CD8-positive, alpha-beta memory T cell (primary cell): ENCODE results near the gene ZCWPW2. TPM values are rescaled to one million over a fixed set of nuclear protein-coding genes. Genes with fewer than 3 reads are reported as not detected.

Experiments
- CTCF ChIA-PET: fragments of 350-600 bp; sonication (Branson Sonifier 250); formaldehyde crosslinking; loops from one replicate; lab custom pipeline; 2021; ENCODE audit warnings: antibody characterized with exemption; lab: Charles Lee
- POLR2A ChIA-PET: fragments of 350-600 bp; sonication (Branson Sonifier 250); formaldehyde crosslinking; loops from one replicate; lab custom pipeline; 2021; ENCODE audit warnings: antibody characterized with exemption; lab: Charles Lee
- DNase-seq, 5 donors: peaks; one replicate each; pipeline versions ENCODE4 v3.0.0 to v3.0.0-alpha.2; 2020 to 2022; ENCODE audit warnings: mixed read lengths in 1 of 5
- H3K27ac ChIP-seq: one replicate; pipeline ENCODE4 v1.7.0; 2013; ENCODE audit warnings: low read depth, mild to moderate bottlenecking, low read length, moderate library complexity
- H3K27me3 ChIP-seq: 2 replicates; pipeline ENCODE4 v1.7.0; 2013; ENCODE audit warnings: low read length, mild to moderate bottlenecking; ENCODE audit not compliant: insufficient read depth, poor library complexity, severe bottlenecking
- H3K36me3 ChIP-seq: 2 replicates; pipeline ENCODE4 v1.7.0; 2013; ENCODE audit warnings: mild to moderate bottlenecking, low read length, moderate library complexity; ENCODE audit not compliant: insufficient read depth
- H3K4me1 ChIP-seq: 2 replicates; pipeline ENCODE4 v1.7.0; 2013; ENCODE audit warnings: mild to moderate bottlenecking, low read length, moderate library complexity; ENCODE audit not compliant: insufficient read depth
- H3K4me3 ChIP-seq: 2 replicates; pipeline ENCODE4 v1.7.0; 2013; ENCODE audit warnings: mild to moderate bottlenecking, low read length
- H3K9me3 ChIP-seq: 2 replicates; pipeline ENCODE4 v1.7.0; 2013; ENCODE audit warnings: mild to moderate bottlenecking, low read length
- H3K27ac Mint-ChIP-seq, 8 donors: one replicate each; pipeline ENCODE4 v1.8.0; 2020 to 2021; ENCODE audit warnings: mixed read lengths in 8 of 8, mild to moderate bottlenecking in 6 of 8, inconsistent platforms in 3 of 8, moderate library complexity in 3 of 8
- H3K27me3 Mint-ChIP-seq, 2 donors: one replicate each; pipeline ENCODE4 v1.8.0; 2020 to 2021; ENCODE audit warnings: mixed read lengths in 2 of 2, mild to moderate bottlenecking in 1 of 2, moderate library complexity in 1 of 2
- H3K36me3 Mint-ChIP-seq, 3 donors: one replicate each; pipeline ENCODE4 v1.8.0; 2020 to 2021; ENCODE audit warnings: mixed read lengths in 3 of 3, inconsistent platforms in 1 of 3, mild to moderate bottlenecking in 1 of 3
- H3K4me1 Mint-ChIP-seq, 3 donors: one replicate each; pipeline ENCODE4 v1.8.0; 2020 to 2021; ENCODE audit warnings: mixed read lengths in 3 of 3, inconsistent platforms in 1 of 3, mild to moderate bottlenecking in 1 of 3
- H3K4me3 Mint-ChIP-seq, 7 donors: one replicate each; pipeline ENCODE4 v1.8.0; 2020 to 2021; ENCODE audit warnings: mixed read lengths in 7 of 7, mild to moderate bottlenecking in 6 of 7, moderate library complexity in 4 of 7, inconsistent platforms in 2 of 7
- H3K9me3 Mint-ChIP-seq, 5 donors: one replicate each; pipeline ENCODE4 v1.8.0; 2020 to 2022; ENCODE audit warnings: mixed read lengths in 5 of 5, mild to moderate bottlenecking in 3 of 5, moderate library complexity in 2 of 5, inconsistent platforms in 1 of 5
- polyA plus RNA-seq: library from polyadenylated mRNA; unstranded; fragments of 300-500 nt; fragmentation: Illumina TruSeq; gene quantifications from one replicate; pipeline ENCODE4 v1.2.3, GENCODE V29; 2021
- total RNA-seq, 2 experiments: library from RNA; stranded (reverse); gene quantifications; one replicate each; pipeline ENCODE4 v1.2.3, GENCODE V29; 2021

ZCWPW2 gene
- total and polyA plus RNA-seq, 3 experiments from 2014 or later, result 0.20 to 0.66 (median 0.27) TPM

DNA sequence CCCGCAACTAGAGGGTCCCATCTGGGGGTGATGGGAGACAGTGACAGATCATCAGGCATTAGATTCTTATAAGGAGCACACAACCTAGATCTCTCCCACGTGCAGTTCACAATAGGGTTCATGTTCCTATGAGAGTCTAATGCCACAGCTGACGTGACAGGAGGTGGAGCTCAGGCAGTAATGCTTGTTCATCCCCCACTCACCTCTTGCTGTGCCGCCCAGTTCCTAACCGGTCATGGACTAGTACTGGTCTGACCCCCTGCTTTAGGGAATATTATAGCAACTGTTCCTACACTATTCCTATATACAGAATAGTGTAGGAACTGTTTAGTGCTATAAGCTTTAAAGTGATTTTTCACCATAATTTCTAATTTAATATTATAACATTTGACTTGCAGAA lies 128.2 kb downstream of the ZCWPW2 start:
- no peaks in the 10 kb centered on the region for H3K9me3 ChIP-seq
- H3K27ac ChIP-seq, result no peak overlapping the region
- no peak for DNase-seq
- H3K27me3 ChIP-seq, result no peaks in the 10 kb centered on the region
- H3K9me3 Mint-ChIP-seq, result peaks cover 0 to 4% (median 0%) of the 10 kb centered on the region in 5 donors
- peaks cover 0 to under 1% (median 0%) of the 10 kb centered on the region in 3 donors for H3K36me3 Mint-ChIP-seq
- H3K27me3 Mint-ChIP-seq, result peaks cover 0 to 2% of the 10 kb centered on the region in 2 donors
- no peak overlapping the region for H3K27ac Mint-ChIP-seq
- H3K4me3 ChIP-seq, result no peak overlapping the region
- POLR2A ChIA-PET, result no interaction called here
- CTCF ChIA-PET, result no interaction called here
- H3K36me3 ChIP-seq, result no peaks in the 10 kb centered on the region
- H3K4me1 ChIP-seq, result no peaks in the 10 kb centered on the region
- H3K4me1 Mint-ChIP-seq, result no peaks in the 10 kb centered on the region
- no peak overlapping the region for H3K4me3 Mint-ChIP-seq

DNA sequence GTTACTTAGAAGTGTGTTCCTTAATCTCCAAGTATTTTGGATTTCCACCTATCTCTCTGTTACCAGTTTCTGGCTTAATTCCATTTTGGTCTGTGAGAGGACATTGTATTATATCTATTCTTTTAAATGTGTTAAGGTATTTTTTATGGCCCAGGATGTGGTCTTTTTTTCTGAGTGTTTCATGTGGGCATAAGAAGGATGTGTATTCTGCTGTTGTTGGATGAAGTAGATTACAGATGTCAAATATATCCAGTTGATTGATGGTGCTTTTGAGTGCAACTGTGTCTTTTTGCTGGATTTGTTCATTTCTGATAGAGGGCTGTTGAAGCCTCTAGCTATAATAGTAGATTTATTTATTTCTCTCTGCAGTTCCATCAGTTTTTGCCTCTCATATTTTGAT lies 136.6 kb downstream of the ZCWPW2 start:
- POLR2A ChIA-PET, result no interaction called here
- Mint-ChIP-seq H3K9me3 (peaks cover 5 to 37% (median 14%) of the 10 kb centered on the region in 5 donors), H3K4me3 (no peak overlapping the region), H3K27ac (peak overlapping the region in 1 of 8 donors; percentile 19), H3K27me3 (peaks cover 0 to 4% of the 10 kb centered on the region in 2 donors), H3K4me1 (peaks cover 2 to 7% (median 3%) of the 10 kb centered on the region in 3 donors), H3K36me3 (peaks cover 0 to 27% (median 2%) of the 10 kb centered on the region in 3 donors)
- Histone ChIP-seq H3K36me3 (no peaks in the 10 kb centered on the region), H3K4me1 (no peaks in the 10 kb centered on the region), H3K27me3 (no peaks in the 10 kb centered on the region), H3K27ac (no peak overlapping the region), H3K9me3 (no peaks in the 10 kb centered on the region), H3K4me3 (no peak overlapping the region)
- no peak for DNase-seq
- CTCF ChIA-PET, result interaction anchor here (0.7 kb wide), 1 partner anchor 103 kb away, joined by 3 read pairs; no protein-coding TSS in a partner anchor

DNA sequence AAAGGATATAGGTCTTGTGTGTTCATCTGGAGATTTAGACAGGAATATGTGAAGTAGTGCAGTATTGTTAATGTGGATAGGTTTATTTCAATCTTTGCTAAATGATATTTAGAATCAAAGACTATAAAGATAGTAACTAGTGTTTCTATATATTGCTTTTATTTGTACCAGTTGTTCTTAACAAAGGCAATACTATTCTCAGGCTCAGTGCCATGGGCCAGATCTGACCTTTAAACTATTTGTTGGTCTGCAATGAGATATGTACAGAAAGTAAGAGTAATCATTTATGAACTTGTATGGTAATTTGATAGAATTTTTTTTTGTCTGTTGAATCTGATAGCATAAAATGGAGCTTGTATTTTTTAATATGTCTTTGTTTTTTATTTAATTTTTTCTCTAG lies 146.8 kb downstream of the ZCWPW2 start:
- H3K9me3 Mint-ChIP-seq, result peaks cover 0 to 4% (median 0%) of the 10 kb centered on the region in 5 donors
- H3K27ac Mint-ChIP-seq, result no peak overlapping the region
- no peaks in the 10 kb centered on the region for H3K4me1 Mint-ChIP-seq
- no peaks in the 10 kb centered on the region for H3K27me3 Mint-ChIP-seq
- no peak overlapping the region for H3K27ac ChIP-seq
- no peak for DNase-seq
- ChIA-PET POLR2A (no interaction called here), CTCF (no interaction called here)
- no peaks in the 10 kb centered on the region for H3K9me3 ChIP-seq
- H3K36me3 Mint-ChIP-seq, result no peaks in the 10 kb centered on the region
- H3K4me3 Mint-ChIP-seq, result no peak overlapping the region
- no peaks in the 10 kb centered on the region for H3K36me3 ChIP-seq
- H3K4me3 ChIP-seq, result no peak overlapping the region
- H3K4me1 ChIP-seq, result no peaks in the 10 kb centered on the region
- no peaks in the 10 kb centered on the region for H3K27me3 ChIP-seq

DNA sequence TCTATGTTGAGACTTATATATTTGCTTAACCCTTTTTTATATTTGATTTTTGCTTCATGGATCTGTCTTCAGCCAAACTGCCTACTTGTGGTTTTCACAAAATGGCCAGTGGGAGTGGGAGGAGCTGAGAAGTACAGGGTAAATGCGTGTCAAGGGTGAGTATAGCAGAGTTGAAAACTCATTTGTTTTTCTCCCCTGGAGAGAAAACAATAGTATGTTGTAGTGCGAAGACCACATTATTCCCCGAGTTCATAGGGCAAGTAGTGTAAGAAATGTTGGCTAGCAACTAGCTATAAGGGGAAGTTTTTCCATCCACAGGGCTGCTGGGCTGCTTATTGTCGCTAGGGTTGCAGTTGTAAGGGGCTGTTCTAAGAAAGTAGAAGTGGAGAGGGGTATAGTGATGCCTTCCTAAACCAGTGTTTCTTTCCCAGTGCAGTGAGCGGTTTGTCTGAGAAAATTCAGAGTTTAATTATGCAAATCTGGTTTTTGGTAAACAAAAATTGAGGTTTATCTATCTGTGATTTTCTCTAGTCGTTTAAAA lies 153.9 kb downstream of the ZCWPW2 start:
- CTCF ChIA-PET, result no interaction called here
- POLR2A ChIA-PET, result no interaction called here
- Histone ChIP-seq H3K27ac (no peak overlapping the region), H3K4me1 (no peaks in the 10 kb centered on the region), H3K27me3 (no peaks in the 10 kb centered on the region), H3K9me3 (no peaks in the 10 kb centered on the region), H3K36me3 (no peaks in the 10 kb centered on the region), H3K4me3 (no peak overlapping the region)
- peaks cover 0 to 4% (median 0%) of the 10 kb centered on the region in 5 donors for H3K9me3 Mint-ChIP-seq
- H3K36me3 Mint-ChIP-seq, result no peaks in the 10 kb centered on the region
- H3K27ac Mint-ChIP-seq, result no peak overlapping the region
- no peaks in the 10 kb centered on the region for H3K4me1 Mint-ChIP-seq
- peaks cover 0 to 5% of the 10 kb centered on the region in 2 donors for H3K27me3 Mint-ChIP-seq
- no peak overlapping the region for H3K4me3 Mint-ChIP-seq
- no peak for DNase-seq

DNA sequence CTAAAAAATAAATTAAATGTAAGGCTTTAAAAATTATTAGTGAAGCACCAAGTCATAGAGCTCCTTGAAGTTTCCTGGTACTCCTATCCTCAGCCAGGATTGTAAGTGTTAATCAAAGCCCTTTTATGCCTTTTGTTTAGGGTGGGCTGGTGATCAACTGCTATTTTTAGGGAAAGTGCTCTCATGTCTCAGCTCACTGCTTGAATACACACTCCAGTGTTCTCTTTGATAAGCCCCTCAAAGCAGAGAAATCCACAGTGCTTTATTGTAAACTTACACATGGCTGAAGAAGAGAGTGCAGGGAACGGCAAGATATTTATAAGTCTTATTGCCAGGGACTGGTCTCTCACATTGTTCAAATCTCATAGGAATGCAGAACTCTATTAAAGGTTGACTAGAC lies 156.5 kb downstream of the ZCWPW2 start:
- Histone ChIP-seq H3K9me3 (no peaks in the 10 kb centered on the region), H3K27ac (no peak overlapping the region), H3K36me3 (no peaks in the 10 kb centered on the region), H3K4me1 (no peaks in the 10 kb centered on the region), H3K4me3 (no peak overlapping the region), H3K27me3 (no peaks in the 10 kb centered on the region)
- Mint-ChIP-seq H3K4me1 (no peaks in the 10 kb centered on the region), H3K9me3 (peaks cover 0 to 2% (median 0%) of the 10 kb centered on the region in 5 donors), H3K27me3 (peaks cover 0 to 5% of the 10 kb centered on the region in 2 donors), H3K27ac (no peak overlapping the region), H3K4me3 (no peak overlapping the region), H3K36me3 (no peaks in the 10 kb centered on the region)
- ChIA-PET POLR2A (no interaction called here), CTCF (no interaction called here)
- DNase-seq, result no peak

DNA sequence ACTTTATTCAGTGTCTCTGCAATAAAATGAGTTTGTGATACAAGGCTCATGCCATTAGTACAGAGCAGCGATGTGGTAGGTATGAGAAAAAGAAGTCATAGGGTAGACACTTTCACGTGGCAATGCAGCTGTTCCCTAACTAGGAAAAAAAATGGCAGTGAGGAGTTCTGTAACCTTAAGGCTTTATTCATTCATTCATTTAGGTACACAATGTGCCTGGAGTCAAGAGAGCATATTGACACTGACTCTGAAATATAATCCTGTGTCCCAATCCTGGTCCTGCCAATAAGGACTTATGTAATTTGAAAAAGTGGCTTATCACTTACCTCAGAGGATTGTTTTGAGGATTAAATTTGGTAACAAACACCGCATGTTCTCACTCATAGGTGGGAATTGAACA lies 173.1 kb downstream of the ZCWPW2 start:
- H3K36me3 Mint-ChIP-seq, result no peaks in the 10 kb centered on the region
- DNase-seq, result no peak
- H3K27me3 Mint-ChIP-seq, result no peaks in the 10 kb centered on the region
- no peak overlapping the region for H3K27ac Mint-ChIP-seq
- H3K9me3 Mint-ChIP-seq, result no peaks in the 10 kb centered on the region
- H3K4me3 Mint-ChIP-seq, result no peak overlapping the region
- no peaks in the 10 kb centered on the region for H3K9me3 ChIP-seq
- no peaks in the 10 kb centered on the region for H3K27me3 ChIP-seq
- no peak overlapping the region for H3K27ac ChIP-seq
- no peak overlapping the region for H3K4me3 ChIP-seq
- H3K36me3 ChIP-seq, result no peaks in the 10 kb centered on the region
- ChIA-PET POLR2A (no interaction called here), CTCF (no interaction called here)
- H3K4me1 Mint-ChIP-seq, result no peaks in the 10 kb centered on the region
- H3K4me1 ChIP-seq, result no peaks in the 10 kb centered on the region

DNA sequence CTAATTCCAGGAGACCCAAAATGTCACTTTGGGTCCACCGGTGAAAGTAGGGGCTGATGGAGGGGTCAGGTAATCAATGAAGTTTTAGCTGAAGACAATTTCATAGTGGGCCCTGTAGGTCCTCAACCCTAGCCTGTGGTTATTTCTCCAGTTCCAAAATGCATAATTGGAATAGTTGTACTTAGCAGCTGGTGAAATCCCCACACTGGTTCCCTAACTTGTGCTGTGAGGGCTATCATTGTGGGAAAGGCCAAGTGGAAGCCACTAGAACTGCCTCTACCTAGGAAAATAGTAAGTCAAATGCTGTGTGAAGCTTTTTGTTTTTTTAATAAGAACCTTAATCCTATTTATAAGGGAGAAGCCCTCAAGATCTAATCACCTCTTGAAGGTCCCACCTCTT lies 193.8 kb downstream of the ZCWPW2 start:
- no peaks in the 10 kb centered on the region for H3K36me3 Mint-ChIP-seq
- H3K4me1 Mint-ChIP-seq, result no peaks in the 10 kb centered on the region
- ChIA-PET CTCF (no interaction called here), POLR2A (no interaction called here)
- no peaks in the 10 kb centered on the region for H3K27me3 ChIP-seq
- H3K4me3 ChIP-seq, result no peak overlapping the region
- H3K4me1 ChIP-seq, result no peaks in the 10 kb centered on the region
- no peak overlapping the region for H3K4me3 Mint-ChIP-seq
- H3K27ac ChIP-seq, result no peak overlapping the region
- H3K9me3 Mint-ChIP-seq, result peaks cover 6 to 17% (median 16%) of the 10 kb centered on the region in 5 donors
- no peaks in the 10 kb centered on the region for H3K36me3 ChIP-seq
- DNase-seq, result no peak
- H3K27me3 Mint-ChIP-seq, result no peaks in the 10 kb centered on the region
- no peaks in the 10 kb centered on the region for H3K9me3 ChIP-seq
- H3K27ac Mint-ChIP-seq, result no peak overlapping the region

DNA sequence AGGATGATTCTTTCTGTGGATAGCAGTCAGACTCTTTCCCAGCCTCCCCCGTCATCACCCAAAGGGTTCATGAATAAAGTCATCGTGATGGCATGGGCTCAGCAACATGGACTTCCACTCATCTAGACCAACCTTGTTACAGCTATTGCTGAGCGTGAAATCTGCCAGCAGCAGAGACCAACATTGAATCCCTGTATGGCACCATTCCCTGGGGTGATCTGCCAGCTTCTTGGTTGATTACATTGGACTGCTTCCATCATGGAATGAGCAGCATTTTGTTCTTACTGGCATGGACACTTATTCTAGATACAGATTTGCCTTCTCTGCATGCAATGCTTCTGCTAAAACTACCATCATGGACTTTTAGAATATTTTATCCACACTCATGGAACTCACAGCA lies 195.7 kb downstream of the ZCWPW2 start:
- no peaks in the 10 kb centered on the region for H3K4me1 ChIP-seq
- Mint-ChIP-seq H3K4me3 (no peak overlapping the region), H3K9me3 (peaks cover 6 to 17% (median 16%) of the 10 kb centered on the region in 5 donors), H3K27me3 (peaks cover 0 to 2% of the 10 kb centered on the region in 2 donors), H3K27ac (no peak overlapping the region), H3K4me1 (no peaks in the 10 kb centered on the region), H3K36me3 (no peaks in the 10 kb centered on the region)
- H3K9me3 ChIP-seq, result no peaks in the 10 kb centered on the region
- H3K27me3 ChIP-seq, result no peaks in the 10 kb centered on the region
- no peak overlapping the region for H3K4me3 ChIP-seq
- no peaks in the 10 kb centered on the region for H3K36me3 ChIP-seq
- POLR2A ChIA-PET, result interaction anchor here (0.7 kb wide), 1 partner anchor 38 kb away, joined by 8 read pairs; no protein-coding TSS in a partner anchor
- CTCF ChIA-PET, result no interaction called here
- no peak overlapping the region for H3K27ac ChIP-seq
- DNase-seq, result no peak
